SK-MEL-5 (cell line): ENCODE data around the gene IQGAP2. TPM values are rescaled to one million over a fixed set of nuclear protein-coding genes. Genes with fewer than 3 reads are reported as not detected.

Source experiments
- DNase-seq: peaks from one replicate; pipeline ENCODE4 v3.0.0-alpha.2; 2016; ENCODE audit warnings: low read depth, low spot score
- in situ Hi-C: cut with HindIII; loops from 2 replicates; pipeline ENCODE4 v1.10.0; 2016; ENCODE audit warnings: low sequenced_read_pairs, high pct_unique_total_duplicates, low pct_unique_long_range_greater_than_20kb
- total RNA-seq: library from RNA; depleted of rRNA; stranded (reverse); fragments of >200 nt; shearing (Covaris generic); gene quantifications from 2 replicates; pipeline ENCODE4 v1.2.3, GENCODE V29; 2014

IQGAP2 gene
- total RNA-seq, 1 experiment from 2014 or later, result 0.95 TPM

DNA sequence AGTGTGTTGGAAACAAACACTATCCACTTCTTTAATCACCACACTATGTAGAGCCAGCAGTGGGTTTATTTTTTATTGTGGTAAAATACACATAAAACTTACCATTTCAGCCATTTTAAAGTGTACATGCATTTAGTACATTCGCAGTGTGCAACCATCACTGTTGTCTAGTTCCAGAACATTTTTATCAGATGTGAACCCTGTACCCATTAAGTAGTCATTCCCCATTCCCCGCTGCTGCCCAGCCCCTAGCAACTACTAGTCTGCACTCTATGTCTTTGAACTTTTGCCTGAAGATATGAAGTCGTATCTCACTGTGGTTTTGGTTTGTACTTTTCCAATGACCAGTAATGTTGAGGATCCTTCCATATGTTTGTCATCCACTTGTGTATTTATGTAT, 282.6 kb downstream of the IQGAP2 start:
- in situ Hi-C loops, result no loop called here
- no peak for DNase-seq

DNA sequence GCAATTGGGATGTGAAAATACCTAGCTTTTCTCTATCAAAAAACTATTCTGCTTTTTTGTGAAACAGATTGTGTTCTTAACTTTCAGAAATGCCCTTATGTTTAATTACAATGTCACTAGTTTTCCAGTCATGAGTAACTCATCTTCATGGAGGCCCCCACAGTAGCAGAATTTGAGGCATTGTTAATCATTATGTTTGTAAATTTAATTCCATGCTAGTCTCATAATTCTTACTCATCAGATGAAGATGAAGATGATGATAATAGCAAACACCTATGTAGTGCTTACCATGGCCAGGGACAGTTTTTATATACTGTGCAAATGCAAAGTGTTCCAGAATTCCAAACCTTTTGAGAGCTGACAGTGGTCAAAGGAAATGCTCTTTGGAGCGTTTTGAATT, 285.1 kb downstream of the IQGAP2 start:
- in situ Hi-C loops, result no loop called here

GRCh38 chr5:76688836-76689235, 285.8 kb downstream of the IQGAP2 start:
- in situ Hi-C loops, result no loop called here

More for the DNA sequence above, 285.1 kb downstream of the IQGAP2 start:
- DNase-seq, result no peak

DNA sequence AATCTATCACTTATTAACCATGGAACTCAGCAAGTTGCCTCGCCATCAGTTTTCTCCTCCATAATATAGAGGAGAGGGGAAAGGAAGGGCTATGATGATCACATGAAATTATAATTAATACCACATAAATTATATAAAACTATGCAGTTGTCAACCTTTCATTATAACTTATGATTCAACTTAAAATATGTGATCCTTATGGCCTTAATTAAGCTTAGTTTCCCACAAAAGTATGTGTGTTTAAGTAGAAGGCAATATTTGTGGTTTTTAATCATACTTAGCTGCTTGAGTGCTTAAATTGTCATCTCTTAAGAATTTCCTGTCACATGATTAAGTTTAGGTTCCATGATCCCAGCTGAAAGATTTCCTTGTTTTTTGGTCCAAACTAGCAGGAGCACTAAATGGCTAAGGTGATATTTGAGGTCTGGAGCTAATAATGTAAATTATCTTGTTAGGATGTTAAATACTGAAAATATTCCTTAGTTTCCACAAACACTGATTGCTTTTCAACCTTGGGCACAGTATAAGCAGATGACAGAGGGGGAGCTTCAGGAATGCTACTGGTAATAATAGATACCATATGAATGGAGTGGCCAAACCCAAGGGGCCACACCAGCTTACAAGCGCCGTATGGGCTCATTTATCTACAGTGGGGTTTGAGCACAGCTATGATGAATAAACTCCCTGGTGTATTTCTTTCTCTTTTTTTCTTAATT, 286.4 kb downstream of the IQGAP2 start:
- in situ Hi-C loops, result no loop called here
- peak; percentile 40 for DNase-seq

More at GRCh38 chr5:76688836-76689235, 285.8 kb downstream of the IQGAP2 start:
- no peak for DNase-seq

DNA sequence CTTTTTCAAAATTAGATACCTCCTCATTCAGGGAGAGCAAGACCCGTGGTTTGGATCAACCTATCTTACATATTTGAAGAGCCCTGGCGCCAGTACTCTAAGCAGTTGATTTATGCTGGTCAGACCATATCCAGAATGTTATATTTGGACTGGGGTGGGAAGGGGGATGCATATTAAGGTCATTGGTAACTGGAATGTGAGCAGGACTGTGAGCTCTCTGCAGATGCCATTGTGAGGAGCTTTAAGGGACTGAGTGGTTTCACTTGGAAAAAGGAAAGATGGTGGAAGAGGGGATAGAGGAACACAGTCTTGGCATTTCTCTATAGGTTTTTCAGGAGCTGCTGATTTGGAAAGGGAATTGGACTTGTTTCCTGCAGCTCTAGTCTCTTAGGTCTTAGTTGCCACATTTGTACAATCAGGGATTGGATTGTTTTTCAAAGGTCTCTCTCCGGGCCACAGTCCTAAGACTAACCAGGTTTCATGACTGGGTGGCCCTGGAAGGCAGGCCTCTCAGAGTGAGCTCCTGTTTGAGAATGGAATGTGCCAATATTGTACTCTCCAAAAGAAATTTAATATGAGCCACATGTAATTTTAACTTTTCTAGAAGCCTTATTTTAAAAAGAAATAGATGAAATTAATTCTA, 287.1 kb downstream of the IQGAP2 start:
- no peak for DNase-seq
- in situ Hi-C loops, result no loop called here

DNA sequence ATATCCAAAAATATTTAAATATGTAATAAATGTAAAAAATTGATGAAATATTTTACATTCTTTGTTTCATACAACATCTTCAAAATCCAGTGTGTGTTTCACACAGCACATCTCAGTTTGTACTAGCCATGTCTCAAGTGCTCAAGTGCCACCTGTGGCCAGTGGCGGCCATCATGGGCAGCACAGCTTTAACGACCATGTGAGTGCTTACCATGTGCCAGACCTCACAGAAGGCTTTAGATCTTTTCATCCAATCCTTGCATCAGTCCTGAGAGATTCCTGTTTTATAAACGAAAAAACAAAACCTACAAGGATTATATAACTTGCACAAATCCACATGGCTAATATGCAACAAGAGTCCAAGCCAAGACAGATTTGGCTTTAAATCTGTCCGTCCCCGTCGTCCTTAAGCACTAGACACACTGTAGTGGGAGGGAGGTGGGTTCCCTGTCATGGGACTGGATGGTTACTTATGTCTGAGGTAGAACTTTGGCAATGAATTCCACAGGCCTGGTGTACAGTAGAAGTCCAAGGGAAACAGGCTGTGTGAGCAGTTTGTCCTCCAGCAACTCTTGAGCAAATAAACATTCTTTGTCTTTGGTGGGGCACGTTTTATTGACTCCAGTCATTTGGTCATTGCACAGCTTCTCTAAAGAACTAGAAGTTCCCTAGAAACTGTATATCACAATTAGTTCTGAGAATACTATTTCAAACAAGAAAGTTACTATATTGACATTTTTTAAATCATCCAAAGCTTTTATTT, 287.8 kb downstream of the IQGAP2 start:
- in situ Hi-C loops, result no loop called here

DNA sequence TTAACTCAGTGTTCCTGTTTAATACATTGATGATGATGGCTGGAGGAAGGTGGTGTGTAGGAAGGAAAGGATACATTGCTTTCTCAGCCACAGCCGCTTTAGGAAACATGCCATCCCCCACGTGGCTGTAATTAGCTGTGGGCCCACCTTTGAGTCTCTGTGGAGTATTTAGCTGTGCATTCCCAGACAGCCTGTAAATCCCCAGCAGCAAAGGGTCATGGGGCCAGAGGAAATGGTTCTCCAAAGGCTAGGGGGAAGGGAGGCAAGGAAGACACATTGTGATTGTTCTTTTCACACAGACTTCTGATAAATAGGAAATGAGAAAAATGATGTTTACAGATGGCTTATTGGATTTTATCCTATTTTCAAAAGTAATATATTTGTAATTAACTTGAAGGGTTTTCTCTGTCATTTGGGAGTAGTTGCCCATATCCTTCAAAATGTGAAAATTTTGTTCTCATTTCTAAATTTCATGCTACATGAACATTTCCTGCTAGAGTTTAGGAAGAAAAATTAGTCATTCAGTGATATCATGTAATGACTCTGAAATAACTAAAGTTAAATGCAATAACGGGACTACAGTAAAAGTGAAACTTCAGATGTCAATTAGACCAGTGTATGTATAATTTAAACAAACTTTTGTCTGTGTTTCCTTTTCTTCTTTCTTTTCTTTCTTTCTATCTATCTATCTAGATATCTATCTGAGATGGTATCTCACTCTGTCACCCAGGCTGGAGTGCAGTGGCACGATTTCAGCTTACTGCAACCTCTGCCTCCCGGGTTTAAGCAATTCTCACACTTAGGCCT, 288.6 kb downstream of the IQGAP2 start:
- peak; percentile 16 for DNase-seq
- in situ Hi-C loops, result no loop called here

More for the DNA sequence above, 287.8 kb downstream of the IQGAP2 start:
- DNase-seq, result no peak

DNA sequence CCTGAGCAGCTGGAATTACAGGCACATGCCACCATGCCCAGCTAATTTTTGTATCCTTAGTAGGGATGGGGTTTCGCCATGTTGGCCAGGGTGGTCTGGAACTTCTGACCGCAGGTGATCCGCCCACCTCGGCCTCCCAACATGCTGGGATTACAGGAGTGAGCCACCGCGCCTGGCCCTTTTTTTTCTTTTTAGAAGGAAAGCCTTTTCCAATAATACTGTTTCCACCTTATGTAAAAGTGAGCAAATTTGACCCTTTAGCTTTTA, 289.1 kb downstream of the IQGAP2 start:
- in situ Hi-C loops, result no loop called here
- no peak for DNase-seq

GRCh38 chr5:76692651-76693050, 289.6 kb downstream of the IQGAP2 start:
- no peak for DNase-seq
- in situ Hi-C loops, result no loop called here

DNA sequence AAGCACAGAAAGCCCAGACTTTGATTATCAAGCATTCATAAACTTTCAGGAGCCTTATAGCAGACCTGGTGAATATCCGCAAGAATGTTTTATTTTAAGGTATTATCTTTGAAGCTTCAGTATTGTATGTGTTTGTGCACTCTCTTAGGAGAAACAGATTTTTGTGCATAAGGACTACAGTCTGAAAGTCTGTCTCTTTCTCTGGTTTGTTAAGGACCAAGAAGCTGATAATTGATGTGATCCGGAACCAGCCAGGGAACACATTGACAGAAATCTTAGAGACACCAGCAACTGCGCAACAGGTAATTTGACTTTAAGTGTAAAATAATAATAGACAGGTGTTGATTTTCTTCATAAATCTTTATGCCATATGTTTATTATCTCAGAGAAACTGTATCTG, 290.1 kb downstream of the IQGAP2 start:
- DNase-seq, result no peak
- in situ Hi-C loops, result no loop called here

- DNase-seq, result no peak
- in situ Hi-C loops, result no loop called here
Measured at GRCh38 chr5:76694317-76694716, 291.2 kb downstream of the IQGAP2 start.

DNA sequence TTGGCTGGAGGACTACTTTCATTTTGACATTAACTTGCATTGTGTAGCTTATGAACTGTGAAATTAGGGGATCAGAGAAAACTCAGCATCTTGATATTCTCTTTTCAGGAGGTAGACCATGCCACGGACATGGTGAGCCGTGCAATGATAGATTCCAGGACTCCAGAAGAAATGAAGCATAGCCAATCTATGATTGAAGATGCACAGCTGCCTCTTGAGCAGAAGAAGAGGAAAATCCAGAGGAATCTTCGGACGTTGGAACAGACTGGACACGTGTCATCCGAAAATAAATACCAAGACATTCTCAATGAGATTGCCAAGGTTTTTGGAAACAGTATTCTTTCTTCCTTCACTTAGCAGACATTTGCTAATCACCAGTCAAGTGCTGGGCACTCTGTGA, 292.3 kb downstream of the IQGAP2 start:
- DNase-seq, result no peak

DNA sequence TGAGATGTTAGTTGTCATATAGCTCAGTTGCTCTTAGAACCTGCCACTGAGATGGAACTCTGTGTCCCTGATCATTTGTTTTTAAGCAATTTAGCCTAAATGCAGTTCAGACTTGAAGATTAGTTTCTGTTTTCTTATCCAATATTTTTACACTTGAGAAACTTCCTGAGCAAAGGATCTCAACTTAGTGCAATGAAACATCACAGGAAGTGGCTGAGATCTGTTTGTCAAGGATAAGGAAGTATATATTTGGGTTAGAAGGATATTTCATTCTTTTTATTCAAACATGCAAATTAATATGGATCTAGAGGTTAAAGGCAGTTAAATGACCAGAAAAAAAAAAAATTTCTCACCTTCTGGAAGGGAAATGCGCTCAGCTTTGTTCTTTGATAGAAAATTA, 293.2 kb downstream of the IQGAP2 start:
- in situ Hi-C loops, result no loop called here
- no peak for DNase-seq

More for the DNA sequence above, 292.3 kb downstream of the IQGAP2 start:
- in situ Hi-C loops, result no loop called here

DNA sequence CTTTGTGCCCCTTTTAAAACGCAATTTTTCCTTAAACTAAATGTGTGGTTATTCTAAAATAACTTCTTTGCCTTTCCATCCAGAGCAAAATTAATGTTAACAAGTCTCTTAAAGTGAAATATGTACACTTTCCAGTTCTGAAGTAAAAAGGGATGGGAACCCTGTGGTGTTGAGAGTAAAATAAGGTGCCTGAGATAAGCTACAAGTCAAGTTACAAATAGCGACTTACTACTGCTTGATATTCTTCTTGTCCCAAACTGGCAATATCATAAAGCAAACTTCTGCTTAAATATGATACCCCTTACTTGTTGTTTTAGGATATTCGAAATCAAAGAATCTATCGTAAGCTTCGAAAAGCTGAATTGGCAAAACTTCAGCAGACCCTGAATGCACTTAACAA, 294.6 kb downstream of the IQGAP2 start:
- no peak for DNase-seq
- in situ Hi-C loops, result no loop called here

DNA sequence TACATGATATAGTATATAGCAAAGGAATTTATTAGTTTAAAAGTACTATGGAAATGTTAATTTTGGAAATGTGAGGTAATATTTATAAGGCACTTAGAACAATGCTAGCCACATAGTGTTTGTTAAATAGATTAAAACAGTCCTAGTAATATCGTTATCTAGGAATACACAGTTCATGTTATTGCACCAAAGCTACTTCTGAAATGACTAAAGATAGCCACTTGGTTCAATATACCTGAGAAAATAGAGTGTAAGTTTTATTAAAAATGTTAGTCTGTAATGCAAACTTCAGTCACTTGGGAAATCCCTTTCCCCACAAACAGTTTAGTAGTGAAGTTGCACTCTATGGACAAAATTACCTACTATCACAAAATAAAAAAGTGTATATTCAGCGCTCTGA, 297.5 kb downstream of the IQGAP2 start:
- in situ Hi-C loops, result no loop called here
- no peak for DNase-seq

- in situ Hi-C loops, result no loop called here
- DNase-seq, result peak; percentile 12
Measured at GRCh38 chr5:76701298-76701697, 298.2 kb downstream of the IQGAP2 start.

DNA sequence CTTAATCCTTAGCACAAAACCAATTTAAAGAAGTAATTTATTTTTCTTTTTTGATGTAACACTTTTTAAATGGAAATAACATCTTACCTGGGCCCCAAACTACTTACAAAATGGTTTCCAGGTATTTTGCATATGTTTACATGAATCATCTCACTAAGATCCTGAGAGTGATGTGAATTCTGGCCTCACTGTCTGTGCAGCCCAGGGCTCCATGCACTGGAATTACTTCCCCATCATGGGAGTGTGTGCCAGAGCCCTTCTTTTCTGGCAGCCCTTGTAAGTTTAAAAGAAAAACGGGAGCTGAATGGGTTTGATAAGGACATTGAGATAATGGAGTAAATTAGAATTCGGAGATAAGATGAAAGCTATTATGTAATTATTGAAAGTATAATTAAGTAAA, 300.6 kb downstream of the IQGAP2 start:
- in situ Hi-C loops, result no loop called here
- DNase-seq, result no peak

DNA sequence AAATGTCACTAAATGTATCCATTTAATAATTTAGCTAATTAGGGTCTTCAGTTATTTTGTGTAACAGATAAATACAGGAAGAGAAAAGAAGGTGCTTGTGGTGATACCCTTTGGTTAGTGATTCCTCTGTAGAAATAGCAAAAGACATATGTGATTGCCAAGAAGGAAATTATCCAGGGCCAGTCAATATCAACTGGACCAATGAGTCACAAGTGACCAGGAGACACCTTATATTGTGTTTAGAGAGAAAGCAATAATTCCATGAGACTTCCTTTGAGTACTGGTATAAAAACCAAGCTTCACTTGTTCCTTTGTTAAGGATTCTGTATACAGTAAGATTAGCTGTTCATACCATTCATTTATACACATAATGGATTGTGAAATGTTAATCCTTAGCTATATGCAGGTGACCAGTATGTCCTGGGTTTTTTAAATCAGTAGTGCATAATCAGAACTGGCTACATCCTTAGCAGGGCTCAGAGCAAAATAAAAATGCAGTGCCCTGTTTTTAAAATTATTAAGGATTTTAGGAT, 301.1 kb downstream of the IQGAP2 start:
- no peak for DNase-seq
- in situ Hi-C loops, result no loop called here
